A549 (cell line): Measurements from ENCODE around the gene SYNJ2BP.

Source experiments
- CBX2 ChIP-seq: fragments of 200-600 bp; sonication (generic); IDR thresholded peaks from 2 replicates; pipeline ENCODE4 v1.6.1; 2016; ENCODE audit warnings: low read depth, mild to moderate bottlenecking, borderline replicate concordance
- CEBPB ChIP-seq, 2 experiments: fragments of >200 bp in 1 of 2; sonication (Bioruptor Twin) in 1 of 2; formaldehyde crosslinking in 1 of 2; IDR thresholded peaks; 2 replicates each; pipeline ENCODE4 v1.6.1; 2012 to 2016
- CTCF ChIP-seq: fragments of >200 bp; sonication (Bioruptor Twin); formaldehyde crosslinking; IDR thresholded peaks from 3 replicates; pipeline ENCODE4 v1.5.1; 2016
- EP300 ChIP-seq, 2 experiments: fragments of >200 bp; sonication (Bioruptor Twin); formaldehyde crosslinking; IDR thresholded peaks; 2 replicates in 1 of 2; 3 replicates in 1 of 2; pipeline ENCODE4 v1.6.1; 2016 to 2017
- HOXA7 ChIP-seq: fragments of 250-450 bp; sonication (Bioruptor Pico); IDR thresholded peaks from 2 replicates; pipeline ENCODE4 v1.5.0; 2020; ENCODE audit warnings: mild to moderate bottlenecking, moderate library complexity
- JUNB ChIP-seq: fragments of >200 bp; sonication (Bioruptor Twin); formaldehyde crosslinking; IDR thresholded peaks from 2 replicates; pipeline ENCODE4 v1.6.1; 2016
- KDM1A ChIP-seq: fragments of 200-600 bp; sonication (generic); IDR thresholded peaks from 2 replicates; pipeline ENCODE4 v1.6.1; 2016; ENCODE audit warnings: low read depth, mild to moderate bottlenecking
- PHF8 ChIP-seq: fragments of 200-600 bp; sonication (generic); IDR thresholded peaks from 2 replicates; pipeline ENCODE4 v1.6.1; 2016; ENCODE audit warnings: low read depth, mild to moderate bottlenecking, antibody characterized with exemption, moderate library complexity, borderline replicate concordance
- POLR2A ChIP-seq: IDR thresholded peaks from 2 replicates; pipeline ENCODE4 v1.6.1; 2012; ENCODE audit warnings: mild to moderate bottlenecking, low read length
- RAD21 ChIP-seq, 2 experiments: fragments of >200 bp in 1 of 2; sonication (Bioruptor Twin) in 1 of 2; formaldehyde crosslinking in 1 of 2; IDR thresholded peaks in 1 of 2; conservative IDR thresholded peaks in 1 of 2; 2 replicates in 1 of 2; 3 replicates in 1 of 2; pipeline ENCODE4 v1.6.1; 2012 to 2018; ENCODE audit warnings: inconsistent platforms in 1 of 2
- RCOR1 ChIP-seq: fragments of 150-350 bp; IDR thresholded peaks from 2 replicates; pipeline ENCODE4 v1.6.1; 2014; ENCODE audit warnings: antibody characterized with exemption, low read length, low read depth
- SREBF2 ChIP-seq: fragments of 450-650 bp; IDR thresholded peaks from 2 replicates; pipeline ENCODE4 v1.6.1; 2014; ENCODE audit warnings: mild to moderate bottlenecking, moderate library complexity
- ZC3H11A ChIP-seq: fragments of 450-650 bp; IDR thresholded peaks from 2 replicates; pipeline ENCODE4 v1.6.1; 2014; ENCODE audit warnings: antibody characterized with exemption, mild to moderate bottlenecking

DNA sequence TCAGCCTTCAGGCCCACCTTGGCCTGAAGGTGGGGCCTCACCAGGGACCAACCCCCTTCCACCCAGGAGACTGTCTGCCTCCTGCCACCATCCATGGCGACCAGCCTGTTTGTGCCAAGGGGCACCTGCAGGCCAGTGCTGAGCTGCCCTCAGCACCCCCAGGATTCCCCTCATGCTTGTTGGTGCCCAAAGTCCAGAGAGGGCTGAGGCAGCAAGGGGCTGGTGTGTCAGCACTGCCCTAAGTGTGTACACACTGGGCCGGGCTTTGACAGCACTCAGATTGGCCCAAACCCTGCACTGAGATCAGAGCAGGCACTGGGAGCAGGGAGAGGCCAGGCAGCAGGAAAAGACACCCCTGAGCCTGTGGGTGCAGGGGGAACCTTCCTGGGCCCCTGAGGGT is 18.6 kb downstream of the SYNJ2BP start:
- no peak for TF ChIP-seq EP300 (IDR thresholded peaks at IDR 0.05)
- no peak for TF ChIP-seq PHF8
- TF ChIP-seq CTCF, result no peak
- TF ChIP-seq CEBPB (IDR thresholded peaks at IDR 0.05), result no peak
- no peak for TF ChIP-seq ZC3H11A
- no peak for TF ChIP-seq SREBF2
- no peak for TF ChIP-seq HOXA7 (CRISPR knock-in tag)
- no peak for TF ChIP-seq POLR2A
- TF ChIP-seq CBX2, result no peak
- TF ChIP-seq RCOR1, result no peak
- TF ChIP-seq JUNB, result no peak
- no peak for TF ChIP-seq RAD21 (conservative IDR thresholded peaks at IDR 0.05 in 1 of 2, IDR thresholded peaks at IDR 0.05 in 1 of 2)
- TF ChIP-seq KDM1A, result no peak
